K562 (cell line): Measurements from ENCODE around the gene FRK. TPM values are rescaled to one million over a fixed set of nuclear protein-coding genes. Genes with fewer than 3 reads are reported as not detected.

Source experiments
- ATAC-seq: fragments of 200-7000 bp; cut with Tn5 transposase; 3 replicates; pipeline ENCODE4 v1.9.1; 2020; ENCODE audit warnings: moderate library complexity
- BruUV-seq: library from RNA; stranded (reverse); fragments of 400-500 nt; replicated peaks from 2 replicates; lab custom pipeline; 2021; lab: Mats Ljungman, UMichigan
- CTCF ChIA-PET: fragments of 300-600 bp; formaldehyde crosslinking; extraction: SDS; loops from one replicate; lab custom pipeline; 2021; ENCODE audit warnings: low intra/inter-chr PET ratio; lab: Yijun Ruan, JAX
- POLR2A ChIA-PET: fragments of 300-600, 350-650 bp; sonication (Branson Sonifier 250); formaldehyde crosslinking; extraction: SDS; loops from one replicate; lab custom pipeline; 2021; ENCODE audit warnings: antibody characterized with exemption, inconsistent platforms; lab: Yijun Ruan, JAX
- DNase-seq, 4 experiments: peaks; one replicate each; pipeline versions ENCODE4 v3.0.0 to v3.0.0-alpha.2; 2011 to 2018; ENCODE audit warnings: low spot score in 3 of 4, mixed read lengths in 3 of 4; ENCODE audit errors: extremely low read depth in 1 of 4
- FAIRE-seq: peaks from 2 replicates; lab custom pipeline; 2011; peaks lifted over from hg19 to GRCh38; lab: Jason Lieb, UNC
- H2AFZ ChIP-seq: 2 replicates; pipeline ENCODE4 v1.6.0; 2011; ENCODE audit warnings: low read depth, low read length, control low read depth, inconsistent platforms
- H3K27ac ChIP-seq: fragments of 200-600 bp; 3 replicates; pipeline ENCODE4 v1.8.0; 2011; ENCODE audit warnings: low read depth, mild to moderate bottlenecking, control low read depth, inconsistent platforms, low read length, moderate library complexity, mixed read lengths; ENCODE audit errors: extremely low read depth
- H3K27me3 ChIP-seq, 2 experiments: fragments of 300-600 bp in 1 of 2; 2 replicates in 1 of 2; 3 replicates in 1 of 2; pipeline versions ENCODE4 v1.6.0 to v1.8.0; 2011; ENCODE audit warnings: inconsistent platforms in 2 of 2, low read length in 2 of 2, mild to moderate bottlenecking in 1 of 2, mixed read lengths in 1 of 2, moderate library complexity in 1 of 2; ENCODE audit not compliant: control insufficient read depth in 2 of 2, insufficient read depth in 2 of 2
- H3K36me3 ChIP-seq: fragments of 300-600 bp; 3 replicates; pipeline ENCODE4 v1.8.0; 2011; ENCODE audit warnings: mild to moderate bottlenecking, low read length, inconsistent platforms; ENCODE audit not compliant: control insufficient read depth, insufficient read depth
- H3K4me1 ChIP-seq, 2 experiments: fragments of 200-600 bp in 1 of 2; replicated peaks in 1 of 2; 2 replicates in 1 of 2; 3 replicates in 1 of 2; pipeline versions ENCODE4 v1.5.1 to v1.8.0; 2011; ENCODE audit warnings: inconsistent platforms in 2 of 2, low read length in 2 of 2, mild to moderate bottlenecking in 1 of 2, mixed read lengths in 1 of 2, moderate library complexity in 1 of 2; ENCODE audit not compliant: control insufficient read depth in 2 of 2, insufficient read depth in 2 of 2
- H3K4me2 ChIP-seq: 2 replicates; pipeline ENCODE4 v1.6.1; 2011; ENCODE audit warnings: low read length, control low read depth, inconsistent platforms, mixed read lengths; ENCODE audit not compliant: insufficient read depth
- H3K4me3 ChIP-seq: fragments of 200-600 bp; sonication (generic), shearing (Covaris generic); 2 replicates; pipeline ENCODE4 v1.5.1; 2016; ENCODE audit warnings: control low read depth, inconsistent platforms
- H3K79me2 ChIP-seq: fragments of 200-600 bp; 3 replicates; pipeline ENCODE4 v1.8.0; 2011; ENCODE audit warnings: low read length, inconsistent platforms; ENCODE audit not compliant: control insufficient read depth, insufficient read depth
- H3K9ac ChIP-seq, 2 experiments: 2 replicates each; pipeline versions ENCODE4 v1.6.0 to v1.6.1; 2011; ENCODE audit warnings: low read depth in 2 of 2, low read length in 2 of 2, control low read depth in 1 of 2, inconsistent platforms in 1 of 2, mild to moderate bottlenecking in 1 of 2, mixed read lengths in 1 of 2; ENCODE audit not compliant: insufficient read depth in 1 of 2
- H3K9me1 ChIP-seq: one replicate; pipeline ENCODE4 v1.6.0; 2011; ENCODE audit warnings: inconsistent platforms, mild to moderate bottlenecking, low read length, moderate library complexity; ENCODE audit not compliant: control insufficient read depth, insufficient read depth
- H3K9me3 ChIP-seq: replicated peaks from 2 replicates; pipeline ENCODE4 v1.5.1; 2011; ENCODE audit warnings: low read depth, low read length, inconsistent platforms; ENCODE audit not compliant: control insufficient read depth, insufficient read depth
- H4K20me1 ChIP-seq: replicated peaks from 2 replicates; pipeline ENCODE4 v1.6.1; 2011; ENCODE audit warnings: low read length, inconsistent platforms, mixed read lengths; ENCODE audit not compliant: control insufficient read depth, insufficient read depth
- E2F5 ChIP-seq: sonication (generic); formaldehyde crosslinking; IDR thresholded peaks from 2 replicates; pipeline ENCODE4 v1.8.0; 2022; ENCODE audit warnings: mild to moderate bottlenecking, missing genetic modification reagents
- HSF4 ChIP-seq: fragments of 250-450 bp; sonication (Bioruptor Pico); IDR thresholded peaks from 2 replicates; pipeline ENCODE4 v2.1.2; 2022; ENCODE audit warnings: mild to moderate bottlenecking, moderate library complexity, borderline replicate concordance
- KDM2B ChIP-seq: fragments of 250-450 bp; sonication (Bioruptor Pico); IDR thresholded peaks from 2 replicates; pipeline ENCODE4 v1.8.0; 2021; ENCODE audit warnings: mild to moderate bottlenecking, moderate library complexity
- KLF16 ChIP-seq: IDR thresholded peaks from 2 replicates; pipeline ENCODE4 v1.6.1; 2016; ENCODE audit warnings: antibody characterized with exemption
- NCOA2 ChIP-seq, 2 experiments: fragments of 450-650 bp; IDR thresholded peaks; 2 replicates each; pipeline ENCODE4 v1.6.1; 2018; ENCODE audit warnings: mild to moderate bottlenecking in 2 of 2, moderate library complexity in 1 of 2; ENCODE audit not compliant: partially characterized antibody in 2 of 2
- ZBTB7A ChIP-seq: IDR thresholded peaks from 2 replicates; pipeline ENCODE4 v1.6.1; 2011; ENCODE audit warnings: low read depth, mild to moderate bottlenecking, low read length, moderate library complexity, borderline replicate concordance; ENCODE audit not compliant: control insufficient read depth
- ZC3H8 ChIP-seq: fragments of 450-650 bp; IDR thresholded peaks from 2 replicates; pipeline ENCODE4 v1.6.1; 2017
- WGBS: fragments of 100-300 bp; shearing (Covaris generic); methylation state at CpG from one replicate; pipeline ENCODE4 v1.1.6; 2016; ENCODE audit warnings: low coverage, mixed read lengths; ENCODE audit not compliant: insufficient coverage; ENCODE audit errors: missing lambda C conversion rate; 5-methylcytosine and 5-hydroxymethylcytosine counted together
- in situ Hi-C: fragments of 300-500 bp; cut with MboI; formaldehyde crosslinking; loops from 4 replicates; pipeline ENCODE4 v1.15.0; 2018; ENCODE audit warnings: inconsistent platforms, mixed read lengths
- intact Hi-C: fragments of 100-400 bp; cut with micrococcal nuclease; formaldehyde crosslinking; loops from 2 replicates; pipeline ENCODE4 v1.14.2; 2022
- polyA plus RNA-seq, 8 experiments: library from polyadenylated mRNA; depleted of rRNA in 4 of 8; stranded (reverse) in 5 of 8; unstranded in 3 of 8; fragments of >200 nt; fragmentation: Nextera tagmentation in 2 of 8; fragmentation: Illumina TruSeq in 1 of 8; extraction: Ambion mirVana in 2 of 8; extraction: Trizol in 1 of 8; gene quantifications; 2 replicates each; pipeline versions ENCODE4 v1.2.1 to v1.2.3, GENCODE V29; 2011 to 2014; ENCODE audit warnings: inconsistent platforms in 1 of 8, missing spikeins in 1 of 8
- total RNA-seq, 7 experiments: library from RNA; depleted of rRNA in 6 of 7; stranded (reverse); fragments of >200 nt in 6 of 7; fragmentation: Illumina TruSeq in 2 of 7; extraction: Trizol in 2 of 7; gene quantifications; 2 replicates each; pipeline versions ENCODE4 v1.2.1 to v1.2.3, GENCODE V29; 2011 to 2021; ENCODE audit warnings: low replicate concordance in 1 of 7

The FRK gene
- total and polyA plus RNA-seq, 9 of the 15 experiments (the other 6 are each of a cell fraction or from before 2014, with no cell fraction given): 0.01 to 0.29 (median 0.09) TPM

- Histone ChIP-seq H4K20me1 (no peaks in the 10 kb centered on the region), H3K9ac (no peak overlapping the region), H3K79me2 (no peaks in the 10 kb centered on the region), H3K4me1 (no peaks in the 10 kb centered on the region), H2AFZ (no peak overlapping the region), H3K36me3 (no peaks in the 10 kb centered on the region), H3K9me3 (no peaks in the 10 kb centered on the region), H3K27ac (no peak overlapping the region), H3K4me3 (no peak overlapping the region), H3K27me3 (no peaks in the 10 kb centered on the region), H3K4me2 (no peak overlapping the region), H3K9me1 (no peaks in the 10 kb centered on the region)
- DNase-seq (no peak), FAIRE-seq (no peak), ATAC-seq (no peak)
- no peak for TF ChIP-seq NCOA2 (IDR thresholded peaks at IDR 0.05; ENCODE audit: partially characterized antibody in 2 of 2)
- no peak for TF ChIP-seq ZBTB7A
- TF ChIP-seq E2F5 (CRISPR knock-in tag): no peak
- TF ChIP-seq KDM2B (CRISPR knock-in tag): no peak
- TF ChIP-seq ZC3H8: no peak
- no peak for TF ChIP-seq KLF16
- TF ChIP-seq HSF4 (CRISPR knock-in tag): no peak
- 0% methylated on average over 1 of the region's 1 CpG for WGBS
- ChIA-PET CTCF (no interaction called here), POLR2A (no interaction called here)
- BruUV-seq: no TSS peak
- in situ Hi-C loops (no loop called here), intact Hi-C loops (loop anchor here (10.0 kb wide), 1 partner anchor 1903 kb away; no protein-coding TSS in a partner anchor)
Observed at GRCh38 chr6:115898246-115898645, 162.4 kb downstream of the FRK start.
